AG09309 (cell line): ENCODE results near the gene ZMYND8.

Source experiments
- DNase-seq: peaks from one replicate; pipeline ENCODE4 v3.0.0-alpha.2; 2010; ENCODE audit warnings: low read depth
- H3K4me3 ChIP-seq: 2 replicates; pipeline ENCODE4 v1.5.1; 2011; ENCODE audit warnings: mild to moderate bottlenecking, low read depth, low read length, moderate library complexity; ENCODE audit not compliant: control insufficient read depth
- CTCF ChIP-seq: IDR thresholded peaks from 2 replicates; pipeline ENCODE4 v1.5.1; 2011; ENCODE audit warnings: mild to moderate bottlenecking, low read depth, low read length, inconsistent platforms; ENCODE audit not compliant: insufficient read depth, control insufficient read depth; ENCODE audit errors: missing control alignments

The ZMYND8 gene

GRCh38 chr20:47160240-47160639, 196.3 kb downstream of the ZMYND8 start:
- DNase-seq, result no peak
- TF ChIP-seq CTCF, result no peak

More at GRCh38 chr20:47160240-47160639, 196.3 kb downstream of the ZMYND8 start:
- H3K4me3 ChIP-seq, result no peak overlapping the region
